Measurements from ENCODE around the gene PIGK.

PIGK gene

DNA sequence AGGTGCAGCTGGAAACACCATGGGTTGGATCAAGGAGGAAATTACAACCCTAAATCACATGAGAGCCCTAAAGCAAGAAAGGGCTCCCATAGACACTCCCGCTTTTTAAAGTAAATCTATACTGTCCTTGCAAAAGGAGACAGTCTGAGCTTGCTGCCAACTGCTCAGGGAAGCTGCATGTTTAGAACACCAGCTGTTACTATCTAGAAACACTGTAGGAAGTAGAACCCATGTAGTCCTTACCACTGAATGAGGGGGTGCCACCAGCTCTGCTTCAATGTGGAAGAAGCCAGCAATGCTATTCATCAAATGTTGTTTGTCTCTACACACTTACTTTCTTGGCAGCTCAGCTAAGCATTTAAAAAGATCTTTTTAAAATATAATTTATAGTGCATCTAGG is 79.8 kb downstream of the PIGK start:
- H3K4me3 ChIP-seq (ENCODE audit: low read length): no peak overlapping the region
- no peaks in the 10 kb centered on the region for H3K27me3 ChIP-seq (ENCODE audit: control insufficient read depth, insufficient read depth, low read length)
- H3K4me2 ChIP-seq (ENCODE audit: low read length): no peak overlapping the region
- no peak overlapping the region for H3K9ac ChIP-seq (ENCODE audit: low read depth, low read length)
- H3K4me1 ChIP-seq (ENCODE audit: control insufficient read depth, insufficient read depth, low read length): no peaks in the 10 kb centered on the region
- H3K9me3 ChIP-seq (replicated peaks; ENCODE audit: low read length): no peaks in the 10 kb centered on the region
- no peaks in the 10 kb centered on the region for H3K36me3 ChIP-seq (ENCODE audit: insufficient read depth, low read length)

DNA sequence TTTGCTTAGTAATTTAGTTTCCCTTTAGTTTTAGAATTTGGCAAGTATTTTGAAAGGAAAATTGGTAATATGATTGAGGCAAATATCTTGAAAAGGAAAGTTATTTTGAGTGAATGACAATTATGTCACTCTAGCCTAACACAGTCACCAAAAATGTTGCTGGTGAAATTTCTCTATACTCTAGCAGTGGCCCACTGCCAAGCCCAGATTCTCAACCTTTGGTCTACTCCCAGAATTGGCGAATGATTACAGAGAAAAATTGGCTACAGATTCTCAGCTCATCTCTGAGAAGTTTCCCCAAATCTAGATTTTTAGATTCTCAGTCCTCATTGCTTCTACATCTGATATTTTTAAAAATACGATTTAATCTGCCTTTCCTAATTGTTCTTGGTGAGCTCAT is 84.9 kb downstream of the PIGK start:
- no peaks in the 10 kb centered on the region for H3K36me3 ChIP-seq (ENCODE audit: insufficient read depth, low read length)
- H3K9me3 ChIP-seq (replicated peaks; ENCODE audit: low read length): no peaks in the 10 kb centered on the region
- no peak overlapping the region for H3K4me2 ChIP-seq (ENCODE audit: low read length)
- no peaks in the 10 kb centered on the region for H3K27me3 ChIP-seq (ENCODE audit: control insufficient read depth, insufficient read depth, low read length)
- H3K4me1 ChIP-seq (ENCODE audit: control insufficient read depth, insufficient read depth, low read length): no peaks in the 10 kb centered on the region
- H3K9ac ChIP-seq (ENCODE audit: low read depth, low read length): no peak overlapping the region
- no peak overlapping the region for H3K4me3 ChIP-seq (ENCODE audit: low read length)

DNA sequence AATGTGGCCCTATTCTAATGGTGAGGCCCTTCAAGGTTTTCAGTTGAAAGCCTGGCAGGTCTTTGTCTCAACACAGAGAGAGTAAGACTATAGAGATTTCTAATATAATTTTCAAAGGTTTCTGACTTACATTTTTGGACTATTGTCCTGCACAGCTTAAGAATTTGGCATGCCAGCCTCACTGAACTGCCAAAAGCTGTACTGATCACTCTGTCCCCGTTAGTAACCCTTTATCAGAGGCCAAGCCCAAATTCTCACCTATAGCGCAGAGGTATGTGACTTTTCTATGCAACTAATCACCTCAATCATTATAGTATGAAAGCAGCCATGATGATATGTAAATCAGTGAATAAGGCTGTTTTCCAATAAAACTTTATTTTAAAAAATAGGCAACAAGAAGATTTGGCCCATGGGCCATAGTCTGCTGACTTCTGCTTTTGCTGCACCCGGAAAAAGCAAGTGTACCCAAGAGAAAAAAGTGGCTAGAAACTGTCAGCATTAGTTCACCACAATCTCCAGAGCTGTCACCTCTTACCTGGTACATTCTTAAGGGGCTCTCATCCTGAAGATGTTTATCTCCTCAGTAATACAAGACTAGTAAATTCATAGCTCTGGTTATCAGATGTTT is 85.4 kb downstream of the PIGK start:
- H3K4me1 ChIP-seq (ENCODE audit: control insufficient read depth, insufficient read depth, low read length): no peaks in the 10 kb centered on the region
- no peak overlapping the region for H3K4me3 ChIP-seq (ENCODE audit: low read length)
- H3K27me3 ChIP-seq (ENCODE audit: control insufficient read depth, insufficient read depth, low read length): no peaks in the 10 kb centered on the region
- H3K9me3 ChIP-seq (replicated peaks; ENCODE audit: low read length): no peaks in the 10 kb centered on the region
- H3K9ac ChIP-seq (ENCODE audit: low read depth, low read length): no peak overlapping the region
- H3K36me3 ChIP-seq (ENCODE audit: insufficient read depth, low read length): no peaks in the 10 kb centered on the region
- H3K4me2 ChIP-seq (ENCODE audit: low read length): no peak overlapping the region

DNA sequence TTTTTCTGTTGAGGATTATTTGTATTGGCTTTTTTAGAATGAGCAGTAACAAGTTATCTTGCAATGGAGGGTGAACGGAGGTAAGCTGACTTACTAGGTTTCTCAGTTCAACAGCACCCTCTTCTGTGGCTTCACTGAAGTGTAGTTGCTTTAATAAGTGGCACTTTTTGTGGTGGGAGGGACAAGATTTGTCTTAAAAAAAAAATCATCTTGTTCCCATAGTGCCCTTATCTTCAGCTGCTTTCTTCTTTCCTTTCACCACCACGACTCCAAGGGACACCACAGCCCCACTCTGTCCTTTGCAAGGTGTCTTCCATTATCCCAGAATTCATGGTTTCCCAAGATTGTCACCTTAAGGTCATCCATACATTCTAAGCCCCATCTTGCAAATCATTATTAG is 92.9 kb downstream of the PIGK start:
- Histone ChIP-seq H3K27me3 (ENCODE audit: control insufficient read depth, insufficient read depth, low read length) (no peaks in the 10 kb centered on the region), H3K4me1 (ENCODE audit: control insufficient read depth, insufficient read depth, low read length) (no peaks in the 10 kb centered on the region), H3K4me3 (ENCODE audit: low read length) (no peak overlapping the region), H3K9me3 (replicated peaks; ENCODE audit: low read length) (no peaks in the 10 kb centered on the region), H3K4me2 (ENCODE audit: low read length) (no peak overlapping the region), H3K9ac (ENCODE audit: low read depth, low read length) (no peak overlapping the region), H3K36me3 (ENCODE audit: insufficient read depth, low read length) (no peaks in the 10 kb centered on the region)

GRCh38 chr1:77121503-77121902 is 97.7 kb downstream of the PIGK start:
- H3K4me2 ChIP-seq (ENCODE audit: low read length): no peak overlapping the region
- H3K4me3 ChIP-seq (ENCODE audit: low read length): no peak overlapping the region
- H3K9ac ChIP-seq (ENCODE audit: low read depth, low read length): no peak overlapping the region
- H3K36me3 ChIP-seq (ENCODE audit: insufficient read depth, low read length): no peaks in the 10 kb centered on the region
- H3K4me1 ChIP-seq (ENCODE audit: control insufficient read depth, insufficient read depth, low read length): no peaks in the 10 kb centered on the region
- H3K9me3 ChIP-seq (replicated peaks; ENCODE audit: low read length): no peaks in the 10 kb centered on the region
- H3K27me3 ChIP-seq (ENCODE audit: control insufficient read depth, insufficient read depth, low read length): no peaks in the 10 kb centered on the region

DNA sequence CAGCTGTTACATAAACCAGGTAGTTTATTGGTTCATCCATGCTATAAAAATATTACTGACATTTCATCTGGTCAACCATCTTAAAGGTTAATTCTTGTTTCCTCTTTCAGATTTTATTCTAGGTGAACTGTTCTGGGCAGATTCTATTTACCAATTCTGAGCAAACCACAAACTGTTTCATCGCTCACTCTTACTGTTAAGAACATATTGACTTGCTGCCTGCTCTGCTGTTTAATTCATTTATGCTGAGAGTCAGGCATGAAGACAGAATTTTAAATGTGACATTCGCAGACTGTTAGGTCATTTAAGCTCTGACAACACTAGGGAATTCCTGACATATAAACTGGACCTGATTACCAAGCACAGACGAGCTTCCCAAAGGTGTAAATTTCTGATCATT is 98.3 kb downstream of the PIGK start:
- Histone ChIP-seq H3K4me2 (ENCODE audit: low read length) (no peak overlapping the region), H3K27me3 (ENCODE audit: control insufficient read depth, insufficient read depth, low read length) (no peaks in the 10 kb centered on the region), H3K4me3 (ENCODE audit: low read length) (no peak overlapping the region), H3K9ac (ENCODE audit: low read depth, low read length) (no peak overlapping the region), H3K36me3 (ENCODE audit: insufficient read depth, low read length) (no peaks in the 10 kb centered on the region), H3K4me1 (ENCODE audit: control insufficient read depth, insufficient read depth, low read length) (no peaks in the 10 kb centered on the region), H3K9me3 (replicated peaks; ENCODE audit: low read length) (no peaks in the 10 kb centered on the region)

GRCh38 chr1:77118712-77119111 is 100.5 kb downstream of the PIGK start:
- Histone ChIP-seq H3K9ac (ENCODE audit: low read depth, low read length) (no peak overlapping the region), H3K9me3 (replicated peaks; ENCODE audit: low read length) (no peaks in the 10 kb centered on the region), H3K4me3 (ENCODE audit: low read length) (no peak overlapping the region), H3K27me3 (ENCODE audit: control insufficient read depth, insufficient read depth, low read length) (no peaks in the 10 kb centered on the region), H3K4me1 (ENCODE audit: control insufficient read depth, insufficient read depth, low read length) (no peaks in the 10 kb centered on the region), H3K4me2 (ENCODE audit: low read length) (no peak overlapping the region), H3K36me3 (ENCODE audit: insufficient read depth, low read length) (no peaks in the 10 kb centered on the region)

DNA sequence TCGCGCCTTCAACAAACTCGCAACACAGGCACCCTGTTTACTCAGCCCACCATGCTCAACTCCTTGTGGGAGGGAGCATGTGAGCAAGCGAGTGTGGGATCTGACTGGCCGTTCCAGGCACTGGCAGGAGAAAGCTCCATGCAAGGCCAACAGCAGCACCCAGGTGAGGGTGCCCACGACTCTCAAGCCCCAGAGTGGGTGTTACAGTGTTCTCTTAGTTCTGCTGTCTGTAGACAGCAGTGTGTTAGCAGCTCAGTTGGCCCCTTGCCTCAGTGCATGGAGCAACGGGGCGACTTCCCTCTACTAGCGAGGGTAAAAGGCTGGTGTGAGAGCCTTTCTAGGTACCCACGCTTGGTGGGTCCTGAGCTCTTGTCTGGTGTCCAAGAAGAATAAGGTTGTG is 114.6 kb downstream of the PIGK start:
- Histone ChIP-seq H3K4me2 (ENCODE audit: low read length) (no peak overlapping the region), H3K9me3 (replicated peaks; ENCODE audit: low read length) (no peaks in the 10 kb centered on the region), H3K36me3 (ENCODE audit: insufficient read depth, low read length) (no peaks in the 10 kb centered on the region), H3K9ac (ENCODE audit: low read depth, low read length) (no peak overlapping the region), H3K4me1 (ENCODE audit: control insufficient read depth, insufficient read depth, low read length) (peaks cover 7% of the 10 kb centered on the region), H3K4me3 (ENCODE audit: low read length) (no peak overlapping the region), H3K27me3 (ENCODE audit: control insufficient read depth, insufficient read depth, low read length) (no peaks in the 10 kb centered on the region)

GRCh38 chr1:77103486-77103885 is 115.7 kb downstream of the PIGK start:
- no peaks in the 10 kb centered on the region for H3K27me3 ChIP-seq (ENCODE audit: control insufficient read depth, insufficient read depth, low read length)
- peaks cover 7% of the 10 kb centered on the region for H3K4me1 ChIP-seq (ENCODE audit: control insufficient read depth, insufficient read depth, low read length)
- no peak overlapping the region for H3K9ac ChIP-seq (ENCODE audit: low read depth, low read length)
- H3K4me3 ChIP-seq (ENCODE audit: low read length): no peak overlapping the region
- no peaks in the 10 kb centered on the region for H3K9me3 ChIP-seq (replicated peaks; ENCODE audit: low read length)
- no peak overlapping the region for H3K4me2 ChIP-seq (ENCODE audit: low read length)
- H3K36me3 ChIP-seq (ENCODE audit: insufficient read depth, low read length): no peaks in the 10 kb centered on the region

- H3K4me3 ChIP-seq (ENCODE audit: low read length): no peak overlapping the region
Observed at GRCh38 chr1:77100875-77101274, 118.4 kb downstream of the PIGK start.

GRCh38 chr1:77096496-77097255 is 122.6 kb downstream of the PIGK start:
- H3K36me3 ChIP-seq (ENCODE audit: insufficient read depth, low read length): no peaks in the 10 kb centered on the region
- peaks cover 7% of the 10 kb centered on the region for H3K4me1 ChIP-seq (ENCODE audit: control insufficient read depth, insufficient read depth, low read length)
- no peaks in the 10 kb centered on the region for H3K9me3 ChIP-seq (replicated peaks; ENCODE audit: low read length)
- H3K4me2 ChIP-seq (ENCODE audit: low read length): no peak overlapping the region
- H3K9ac ChIP-seq (ENCODE audit: low read depth, low read length): no peak overlapping the region
- H3K4me3 ChIP-seq (ENCODE audit: low read length): no peak overlapping the region
- H3K27me3 ChIP-seq (ENCODE audit: control insufficient read depth, insufficient read depth, low read length): no peaks in the 10 kb centered on the region

More at GRCh38 chr1:77100875-77101274, 118.4 kb downstream of the PIGK start:
- Histone ChIP-seq H3K4me1 (ENCODE audit: control insufficient read depth, insufficient read depth, low read length) (peaks cover 7% of the 10 kb centered on the region), H3K9ac (ENCODE audit: low read depth, low read length) (no peak overlapping the region), H3K4me2 (ENCODE audit: low read length) (no peak overlapping the region), H3K36me3 (ENCODE audit: insufficient read depth, low read length) (no peaks in the 10 kb centered on the region), H3K9me3 (replicated peaks; ENCODE audit: low read length) (no peaks in the 10 kb centered on the region), H3K27me3 (ENCODE audit: control insufficient read depth, insufficient read depth, low read length) (no peaks in the 10 kb centered on the region)

DNA sequence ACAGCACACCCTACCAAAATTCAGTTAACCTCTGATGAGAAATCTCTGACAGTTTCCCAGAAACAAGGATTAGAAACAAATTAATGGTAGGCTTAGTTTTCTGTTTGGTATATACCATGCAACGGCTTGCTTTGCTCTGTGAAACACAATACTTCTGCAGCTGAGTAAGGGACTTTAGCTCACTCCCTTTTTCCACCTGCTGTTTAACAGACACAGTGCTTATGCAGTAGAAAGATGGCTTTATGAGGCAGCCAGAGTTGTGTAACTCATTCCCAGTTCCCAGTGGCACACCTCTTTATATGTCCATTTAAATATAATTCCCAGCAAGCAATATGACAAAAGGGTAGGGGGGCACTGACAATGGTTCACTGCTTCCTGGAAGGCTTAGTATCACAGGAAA is 124.0 kb downstream of the PIGK start:
- Histone ChIP-seq H3K36me3 (ENCODE audit: insufficient read depth, low read length) (no peaks in the 10 kb centered on the region), H3K27me3 (ENCODE audit: control insufficient read depth, insufficient read depth, low read length) (no peaks in the 10 kb centered on the region), H3K9ac (ENCODE audit: low read depth, low read length) (no peak overlapping the region), H3K4me1 (ENCODE audit: control insufficient read depth, insufficient read depth, low read length) (no peaks in the 10 kb centered on the region), H3K4me2 (ENCODE audit: low read length) (no peak overlapping the region), H3K4me3 (ENCODE audit: low read length) (no peak overlapping the region), H3K9me3 (replicated peaks; ENCODE audit: low read length) (no peaks in the 10 kb centered on the region)

All from skeletal muscle satellite cell (primary cell).